ENCODE measurements around the gene EDDM3A.
"Not testable (repeated sequence)": the region's sequence is repeated elsewhere in the genome, so short reads cannot be mapped to it uniquely, and the experiment has no call there.

EDDM3A gene

GRCh38 chr14:20755037-20755436 lies 9.3 kb downstream of the EDDM3A start:
- H2BK120ac ChIP-seq (ENCODE audit: insufficient read depth, low read length, poor library complexity): no peak overlapping the region
- WGBS (ENCODE audit: extremely low coverage, insufficient coverage, insufficient read length): no CpG with 5 or more reads among the region's 6 CpGs
- no peak overlapping the region for H3K4ac ChIP-seq (ENCODE audit: low read depth, low read length)

GRCh38 chr14:20757965-20758364 lies 12.3 kb downstream of the EDDM3A start:
- H3K36me3 ChIP-seq (ENCODE audit: control insufficient read depth in 1 of 2, insufficient read depth in 2 of 2, low read length in 2 of 2): no peaks in the 10 kb centered on the region
- no peak overlapping the region for H3K4me2 ChIP-seq (ENCODE audit: low read length)
- H3K27me3 ChIP-seq (ENCODE audit: insufficient read depth, low read length): no peaks in the 10 kb centered on the region
- no peak overlapping the region for H3K27ac ChIP-seq (ENCODE audit: low read depth, low read length)
- WGBS (ENCODE audit: extremely low coverage, insufficient coverage, insufficient read length): no CpG with 5 or more reads among the region's 4 CpGs
- no peak overlapping the region for H3K18ac ChIP-seq (ENCODE audit: low read length)
- no peak overlapping the region for H3K9ac ChIP-seq (ENCODE audit: low read length)
- no peak overlapping the region for H3K4me3 ChIP-seq (ENCODE audit: low read depth, low read length)
- H3K14ac ChIP-seq (ENCODE audit: low read length): no peak overlapping the region
- no peak for DNase-seq
- H3K79me2 ChIP-seq (ENCODE audit: control insufficient read depth, insufficient read depth, low read length, poor library complexity): no peaks in the 10 kb centered on the region
- no peaks in the 10 kb centered on the region for H3K79me1 ChIP-seq (ENCODE audit: low read length)
- H2BK120ac ChIP-seq (ENCODE audit: insufficient read depth, low read length, poor library complexity): no peak overlapping the region
- H2BK12ac ChIP-seq (ENCODE audit: low read length): no peak overlapping the region
- H3K23ac ChIP-seq (ENCODE audit: low read length): no peak overlapping the region
- no peak overlapping the region for H4K8ac ChIP-seq (ENCODE audit: low read depth, low read length)
- H4K91ac ChIP-seq (ENCODE audit: low read depth, low read length): no peak overlapping the region
- peaks cover 4 to 6% of the 10 kb centered on the region in 2 experiments for H3K4me1 ChIP-seq (ENCODE audit: control insufficient read depth in 1 of 2, insufficient read depth in 2 of 2, low read length in 2 of 2)
- no peak overlapping the region for H2AFZ ChIP-seq (ENCODE audit: insufficient read depth, low read length, poor library complexity)
- H3K9me3 ChIP-seq (ENCODE audit: insufficient read depth, low read depth, low read length): peaks cover 4% of the 10 kb centered on the region
- no peak overlapping the region for H3K4ac ChIP-seq (ENCODE audit: low read depth, low read length)
- H4K12ac ChIP-seq (ENCODE audit: low read depth, low read length): no peak overlapping the region
- no peak overlapping the region for H2BK5ac ChIP-seq (ENCODE audit: low read depth, low read length, poor library complexity)
- H2AK5ac ChIP-seq (ENCODE audit: low read length): no peak overlapping the region

More at GRCh38 chr14:20755037-20755436, 9.3 kb downstream of the EDDM3A start:
- H3K9ac ChIP-seq (ENCODE audit: low read length): no peak overlapping the region
- DNase-seq: no peak
- H4K12ac ChIP-seq (ENCODE audit: low read depth, low read length): no peak overlapping the region
- H3K27ac ChIP-seq (ENCODE audit: low read depth, low read length): no peak overlapping the region
- no peak overlapping the region for H3K4me2 ChIP-seq (ENCODE audit: low read length)
- no peak overlapping the region for H2BK5ac ChIP-seq (ENCODE audit: low read depth, low read length, poor library complexity)
- no peak overlapping the region for H2AFZ ChIP-seq (ENCODE audit: insufficient read depth, low read length, poor library complexity)
- H4K91ac ChIP-seq (ENCODE audit: low read depth, low read length): no peak overlapping the region
- no peaks in the 10 kb centered on the region for H3K27me3 ChIP-seq (ENCODE audit: insufficient read depth, low read length)
- H3K14ac ChIP-seq (ENCODE audit: low read length): no peak overlapping the region
- H3K18ac ChIP-seq (ENCODE audit: low read length): no peak overlapping the region
- peaks cover 2% of the 10 kb centered on the region in 2 experiments for H3K36me3 ChIP-seq (ENCODE audit: control insufficient read depth in 1 of 2, insufficient read depth in 2 of 2, low read length in 2 of 2)
- no peaks in the 10 kb centered on the region for H3K79me1 ChIP-seq (ENCODE audit: low read length)
- H2BK12ac ChIP-seq (ENCODE audit: low read length): no peak overlapping the region
- no peak overlapping the region for H3K23ac ChIP-seq (ENCODE audit: low read length)
- H3K4me3 ChIP-seq (ENCODE audit: low read depth, low read length): no peak overlapping the region
- H4K8ac ChIP-seq (ENCODE audit: low read depth, low read length): no peak overlapping the region
- H2AK5ac ChIP-seq (ENCODE audit: low read length): no peak overlapping the region
- peaks cover 0 to 2% of the 10 kb centered on the region in 2 experiments for H3K4me1 ChIP-seq (ENCODE audit: control insufficient read depth in 1 of 2, insufficient read depth in 2 of 2, low read length in 2 of 2)
- no peaks in the 10 kb centered on the region for H3K79me2 ChIP-seq (ENCODE audit: control insufficient read depth, insufficient read depth, low read length, poor library complexity)
- H3K9me3 ChIP-seq (ENCODE audit: insufficient read depth, low read depth, low read length): peaks cover 11% of the 10 kb centered on the region

GRCh38 chr14:20759465-20759864 lies 13.8 kb downstream of the EDDM3A start:
- not testable (repeated sequence) for H3K23ac ChIP-seq (ENCODE audit: low read length); H4K12ac ChIP-seq (ENCODE audit: low read depth, low read length); H4K8ac ChIP-seq (ENCODE audit: low read depth, low read length); H3K14ac ChIP-seq (ENCODE audit: low read length); H4K91ac ChIP-seq (ENCODE audit: low read depth, low read length); H2AFZ ChIP-seq (ENCODE audit: insufficient read depth, low read length, poor library complexity); H3K27ac ChIP-seq (ENCODE audit: low read depth, low read length); H3K79me1 ChIP-seq (ENCODE audit: low read length); H3K4ac ChIP-seq (ENCODE audit: low read depth, low read length); H3K36me3 ChIP-seq (ENCODE audit: control insufficient read depth in 1 of 2, insufficient read depth in 2 of 2, low read length in 2 of 2); H2BK12ac ChIP-seq (ENCODE audit: low read length); H3K4me2 ChIP-seq (ENCODE audit: low read length); H3K18ac ChIP-seq (ENCODE audit: low read length); DNase-seq; H3K9me3 ChIP-seq (ENCODE audit: insufficient read depth, low read depth, low read length); H2AK5ac ChIP-seq (ENCODE audit: low read length); H3K4me3 ChIP-seq (ENCODE audit: low read depth, low read length); H3K79me2 ChIP-seq (ENCODE audit: control insufficient read depth, insufficient read depth, low read length, poor library complexity); H3K4me1 ChIP-seq (ENCODE audit: control insufficient read depth in 1 of 2, insufficient read depth in 2 of 2, low read length in 2 of 2); H3K27me3 ChIP-seq (ENCODE audit: insufficient read depth, low read length); H3K9ac ChIP-seq (ENCODE audit: low read length); H2BK5ac ChIP-seq (ENCODE audit: low read depth, low read length, poor library complexity); H2BK120ac ChIP-seq (ENCODE audit: insufficient read depth, low read length, poor library complexity)
- WGBS (ENCODE audit: extremely low coverage, insufficient coverage, insufficient read length): no CpG with 5 or more reads among the region's 5 CpGs

GRCh38 chr14:20760950-20761349 lies 15.3 kb downstream of the EDDM3A start:
- Histone ChIP-seq H3K23ac (ENCODE audit: low read length) (no peak overlapping the region), H3K79me2 (ENCODE audit: control insufficient read depth, insufficient read depth, low read length, poor library complexity) (no peaks in the 10 kb centered on the region), H4K12ac (ENCODE audit: low read depth, low read length) (no peak overlapping the region)

More at GRCh38 chr14:20760950-20761349, 15.3 kb downstream of the EDDM3A start:
- Histone ChIP-seq H2BK12ac (ENCODE audit: low read length) (no peak overlapping the region), H2BK5ac (ENCODE audit: low read depth, low read length, poor library complexity) (no peak overlapping the region), H3K4ac (ENCODE audit: low read depth, low read length) (no peak overlapping the region), H3K14ac (ENCODE audit: low read length) (no peak overlapping the region), H3K4me1 (ENCODE audit: control insufficient read depth in 1 of 2, insufficient read depth in 2 of 2, low read length in 2 of 2) (peaks cover 6% of the 10 kb centered on the region in 2 experiments), H2BK120ac (ENCODE audit: insufficient read depth, low read length, poor library complexity) (no peak overlapping the region), H3K79me1 (ENCODE audit: low read length) (no peaks in the 10 kb centered on the region), H3K27ac (ENCODE audit: low read depth, low read length) (no peak overlapping the region), H3K36me3 (ENCODE audit: control insufficient read depth in 1 of 2, insufficient read depth in 2 of 2, low read length in 2 of 2) (no peaks in the 10 kb centered on the region), H3K18ac (ENCODE audit: low read length) (no peak overlapping the region), H3K9ac (ENCODE audit: low read length) (no peak overlapping the region), H3K4me2 (ENCODE audit: low read length) (no peak overlapping the region), H4K91ac (ENCODE audit: low read depth, low read length) (no peak overlapping the region), H3K27me3 (ENCODE audit: insufficient read depth, low read length) (no peaks in the 10 kb centered on the region), H3K4me3 (ENCODE audit: low read depth, low read length) (no peak overlapping the region), H4K8ac (ENCODE audit: low read depth, low read length) (no peak overlapping the region), H2AK5ac (ENCODE audit: low read length) (no peak overlapping the region), H3K9me3 (ENCODE audit: insufficient read depth, low read depth, low read length) (peaks cover 3% of the 10 kb centered on the region), H2AFZ (ENCODE audit: insufficient read depth, low read length, poor library complexity) (no peak overlapping the region)
- DNase-seq: no peak
